HG03060 (cell line): ENCODE measurements around the gene SLC25A51.

Experiments
- ATAC-seq: cut with Tn5 transposase; IDR thresholded peaks from one replicate; pipeline ENCODE4 v1.9.1; 2021; ENCODE audit warnings: low read depth, moderate number of reproducible peaks; ENCODE audit not compliant: unreplicated experiment

SLC25A51 gene

DNA sequence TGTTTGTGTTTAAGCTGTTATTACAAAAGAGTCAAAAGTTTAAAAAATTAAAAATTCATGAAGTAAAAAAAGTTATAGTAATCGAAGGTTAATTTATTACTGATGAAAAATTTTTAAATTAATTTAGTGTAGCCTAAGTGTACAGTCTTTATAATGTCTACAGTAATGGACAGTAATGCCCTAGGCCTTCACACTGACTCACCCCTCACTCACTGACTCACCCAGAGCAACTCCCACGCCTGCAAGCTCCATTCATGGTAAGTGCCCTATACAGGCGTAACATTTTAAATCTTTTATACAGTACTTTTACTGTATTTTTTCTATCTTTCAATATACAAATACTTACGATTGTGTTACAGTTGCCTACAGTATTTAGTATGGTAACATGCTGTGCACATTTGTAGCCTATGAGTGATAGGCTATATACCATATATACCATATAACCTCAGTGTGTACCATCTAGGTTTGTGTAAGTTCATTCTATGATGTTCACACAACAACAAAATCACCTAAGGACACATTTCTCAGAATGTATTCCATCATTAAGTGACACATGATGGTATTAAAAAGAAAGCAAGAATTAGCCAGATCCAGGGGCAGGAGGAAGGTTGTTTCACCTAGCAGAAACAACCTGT lies 63.2 kb downstream of the SLC25A51 start:
- ATAC-seq, result no peak

DNA sequence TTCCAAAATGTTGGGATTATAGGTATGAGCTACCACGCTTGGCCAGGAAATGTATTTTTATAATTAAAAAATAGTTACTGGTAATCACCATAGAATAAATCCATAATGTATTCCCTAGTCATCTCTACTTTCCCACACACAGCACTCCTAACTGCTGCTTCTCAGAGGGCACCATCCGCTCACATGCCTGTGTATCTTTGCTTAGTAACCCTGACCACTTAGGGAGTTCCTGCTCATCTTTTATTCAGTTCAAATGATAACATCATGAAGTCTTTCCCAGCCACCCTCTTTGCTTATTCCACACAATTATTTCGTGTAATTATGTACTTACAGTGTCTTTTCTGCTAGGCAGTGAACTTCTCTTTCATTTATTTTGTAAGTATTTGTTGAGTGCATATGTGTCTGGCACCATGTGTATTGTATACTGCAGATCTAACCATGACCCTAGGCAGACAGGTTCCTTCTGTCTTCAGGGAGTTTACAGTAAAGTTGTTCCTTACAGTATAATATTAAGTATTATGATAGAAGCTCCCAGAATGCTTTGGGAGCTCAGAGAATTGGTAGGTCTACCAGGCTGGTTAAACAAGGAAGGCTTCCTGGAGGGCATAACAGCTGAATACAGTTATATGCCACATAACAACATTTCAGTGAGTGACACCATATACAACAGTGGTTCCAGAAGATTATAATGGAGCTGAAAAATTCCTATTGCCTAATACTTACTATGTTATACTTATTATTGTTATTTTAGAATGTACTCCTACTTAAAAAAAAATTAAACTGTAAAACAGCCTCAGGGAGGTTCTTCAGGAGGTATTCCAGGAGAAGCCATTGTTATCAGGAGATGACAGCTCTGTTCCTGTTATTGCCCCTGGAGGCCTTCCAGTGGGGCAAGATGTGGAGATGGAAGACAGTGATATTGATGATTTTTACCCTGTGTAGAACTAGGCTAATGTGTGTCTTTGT lies 64.1 kb downstream of the SLC25A51 start:
- ATAC-seq, result no peak
